ENCODE results near the gene INO80D.

The INO80D gene

DNA sequence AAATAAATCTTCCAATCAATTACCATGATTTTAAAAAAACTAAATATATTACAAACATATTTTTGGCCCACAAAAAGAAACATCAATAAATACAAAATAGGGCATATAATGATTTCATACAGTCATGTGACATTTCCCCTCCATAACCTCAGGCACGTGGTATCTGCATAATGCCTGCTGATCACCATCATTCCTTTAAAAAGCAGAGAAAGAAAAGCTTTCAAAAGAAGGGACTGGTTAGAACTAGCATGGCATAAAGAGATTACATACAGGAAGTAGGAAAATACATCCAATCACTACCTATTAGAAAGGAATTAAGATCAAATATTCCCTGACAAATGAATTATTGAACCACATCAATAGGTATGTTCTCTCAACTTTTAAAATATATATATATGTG lies 83.5 kb downstream of the INO80D start:
- no peak overlapping the region for H3K4me3 ChIP-seq (ENCODE audit: low read depth, low read length)
- TF ChIP-seq CTCF (IDR thresholded peaks at IDR 0.05; ENCODE audit: borderline replicate concordance, insufficient read depth, low read depth, low read length): no peak

DNA sequence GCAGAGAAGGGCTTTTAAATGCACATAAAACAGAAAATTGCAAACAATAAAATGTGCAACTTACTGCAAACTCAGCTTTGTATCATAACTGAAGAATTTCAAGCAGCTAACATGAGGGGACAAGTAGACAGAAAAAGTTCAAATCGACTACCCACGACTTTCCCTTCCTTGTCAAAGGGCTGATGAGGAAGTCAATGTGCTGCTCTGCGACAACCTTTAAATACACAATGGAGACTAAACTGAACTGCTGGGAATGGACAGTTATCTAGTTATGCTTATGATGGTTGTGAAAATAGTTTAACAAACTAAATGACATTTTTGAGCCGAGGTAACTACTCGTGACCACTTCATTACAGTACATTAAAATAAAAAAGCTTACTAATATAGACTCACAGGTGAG lies 84.1 kb downstream of the INO80D start:
- H3K4me3 ChIP-seq (ENCODE audit: low read depth, low read length): no peak overlapping the region
- no peak for TF ChIP-seq CTCF (IDR thresholded peaks at IDR 0.05; ENCODE audit: borderline replicate concordance, insufficient read depth, low read depth, low read length)

DNA sequence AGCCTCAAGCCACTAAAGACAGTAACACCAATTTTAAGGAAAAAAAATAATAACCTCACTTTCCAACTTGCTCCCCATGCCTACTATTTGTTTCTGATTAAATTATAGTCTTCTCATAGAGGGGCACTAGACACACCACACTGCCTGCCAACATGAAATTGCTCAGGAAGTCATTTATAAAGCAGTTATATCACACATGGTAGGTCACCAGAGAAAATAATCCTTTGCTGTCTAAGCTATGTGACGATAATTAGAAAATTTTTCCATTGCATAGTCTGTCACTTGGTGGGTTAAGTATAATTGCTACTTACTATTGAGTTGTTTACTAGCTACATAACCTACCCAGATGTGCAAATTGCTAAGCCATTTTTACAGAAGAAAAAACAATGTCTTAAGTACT lies 85.2 kb downstream of the INO80D start:
- H3K4me3 ChIP-seq (ENCODE audit: low read depth, low read length): no peak overlapping the region
- TF ChIP-seq CTCF (IDR thresholded peaks at IDR 0.05; ENCODE audit: borderline replicate concordance, insufficient read depth, low read depth, low read length): no peak

DNA sequence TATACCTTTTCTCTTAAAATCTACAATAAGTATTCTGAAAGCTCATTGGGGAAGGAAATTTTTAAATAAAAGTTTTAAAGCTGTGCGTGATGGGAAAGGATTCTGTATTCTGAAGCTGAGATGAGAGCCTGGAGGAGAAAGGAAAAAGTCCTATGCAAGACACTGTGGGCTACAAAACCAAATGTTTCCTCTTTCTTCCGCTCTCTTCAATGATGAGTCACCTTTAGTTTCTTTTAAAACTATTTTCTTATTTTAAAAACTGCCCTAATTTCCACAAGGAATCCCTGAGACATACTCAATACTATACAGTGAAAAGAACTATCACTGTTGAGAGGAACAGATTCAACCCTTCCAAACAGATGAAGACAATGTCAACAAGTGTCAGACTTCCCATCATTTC lies 87.4 kb downstream of the INO80D start:
- TF ChIP-seq CTCF (IDR thresholded peaks at IDR 0.05; ENCODE audit: borderline replicate concordance, insufficient read depth, low read depth, low read length): no peak
- no peak overlapping the region for H3K4me3 ChIP-seq (ENCODE audit: low read depth, low read length)

DNA sequence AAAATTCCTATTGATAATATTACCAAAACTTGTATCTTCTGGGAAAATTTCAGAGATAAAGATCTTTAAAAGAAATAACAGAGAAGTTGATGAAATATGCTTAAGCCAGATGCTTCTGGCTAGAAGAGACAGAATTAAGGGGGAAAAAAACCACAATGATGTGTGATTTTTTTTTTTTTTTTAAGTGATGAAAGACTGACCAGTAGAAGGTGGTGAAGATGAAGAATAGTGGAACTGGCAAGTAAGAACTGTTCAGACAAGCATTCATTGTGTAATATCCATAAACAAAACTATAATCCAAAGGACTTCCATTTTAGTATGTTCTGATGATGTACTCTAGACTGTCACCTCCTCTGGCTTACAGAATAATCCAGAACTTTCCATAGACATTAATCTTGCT lies 89.8 kb downstream of the INO80D start:
- no peak for TF ChIP-seq CTCF (IDR thresholded peaks at IDR 0.05; ENCODE audit: borderline replicate concordance, insufficient read depth, low read depth, low read length)

GRCh38 chr2:205995260-205995659 lies 90.7 kb downstream of the INO80D start:
- TF ChIP-seq CTCF (IDR thresholded peaks at IDR 0.05; ENCODE audit: borderline replicate concordance, insufficient read depth, low read depth, low read length): no peak
- no peak overlapping the region for H3K4me3 ChIP-seq (ENCODE audit: low read depth, low read length)

More for the DNA sequence above, 89.8 kb downstream of the INO80D start:
- H3K4me3 ChIP-seq (ENCODE audit: low read depth, low read length): no peak overlapping the region

DNA sequence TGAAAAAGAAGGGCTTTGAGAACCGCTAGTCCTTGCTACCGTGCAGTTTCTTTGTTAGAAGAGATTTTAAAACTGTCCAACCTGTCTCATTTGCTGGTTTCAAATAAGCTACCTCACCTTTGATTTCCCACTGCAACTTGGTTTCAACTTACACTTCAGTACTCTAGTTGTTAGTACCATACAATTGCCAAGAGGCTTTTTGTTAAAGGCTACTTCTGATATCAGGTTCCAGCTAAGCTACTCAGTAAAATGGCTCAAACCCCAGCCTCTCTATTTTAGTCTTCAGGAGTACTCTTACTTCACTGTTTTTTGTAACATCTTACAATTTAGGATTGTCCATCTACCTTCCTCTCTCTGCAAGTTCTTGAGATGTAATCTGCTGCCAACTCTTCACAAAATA lies 91.6 kb downstream of the INO80D start:
- TF ChIP-seq CTCF (IDR thresholded peaks at IDR 0.05; ENCODE audit: borderline replicate concordance, insufficient read depth, low read depth, low read length): no peak
- no peak overlapping the region for H3K4me3 ChIP-seq (ENCODE audit: low read depth, low read length)
